GM12878 (cell line): ENCODE results near the gene TEN1. TPM values are rescaled to one million over a fixed set of nuclear protein-coding genes. Genes with fewer than 3 reads are reported as not detected.
A peak's percentile ranks its signal among the peaks of the same experiment; 100 is the strongest.

Experiments used
- ATAC-seq: fragments of 200-7000 bp; cut with Tn5 transposase; 3 replicates; pipeline ENCODE4 v1.9.1; 2020; ENCODE audit warnings: mild to moderate bottlenecking, moderate library complexity
- BruUV-seq: library from RNA; stranded (reverse); fragments of 400-500 nt; replicated peaks from 2 replicates; lab custom pipeline; 2021; lab: Mats Ljungman, UMichigan
- CTCF ChIA-PET: fragments of 300-600 bp; sonication (Branson Sonifier 250); formaldehyde crosslinking; extraction: SDS; loops from one replicate; lab custom pipeline; 2021; ENCODE audit warnings: inconsistent platforms; lab: Yijun Ruan, JAX
- POLR2A ChIA-PET: fragments of 350-600 bp; formaldehyde crosslinking; extraction: SDS; loops from one replicate; lab custom pipeline; 2021; ENCODE audit warnings: inconsistent platforms; lab: Charles Lee
- RAD21 ChIA-PET: fragments of 300-600 bp; sonication (Branson Sonifier 250); formaldehyde crosslinking; loops from one replicate; lab custom pipeline; 2023; ENCODE audit warnings: antibody characterized with exemption; ENCODE audit not compliant: unreplicated experiment; lab: Charles Lee
- SMC1A ChIA-PET: fragments of 300-600 bp; sonication (Branson Sonifier 250); formaldehyde crosslinking; loops from one replicate; lab custom pipeline; 2023; ENCODE audit not compliant: unreplicated experiment, uncharacterized antibody; lab: Charles Lee
- DNase-seq: peaks from one replicate; pipeline ENCODE4 v3.0.0-alpha.2; 2011; ENCODE audit warnings: low read depth, low spot score
- FAIRE-seq: peaks from 3 replicates; lab custom pipeline; 2011; peaks lifted over from hg19 to GRCh38; lab: Jason Lieb, UNC
- H2AFZ ChIP-seq: 2 replicates; pipeline ENCODE4 v1.6.0; 2011; ENCODE audit warnings: low read depth, low read length, control low read depth; ENCODE audit not compliant: control insufficient read depth
- H3K27ac ChIP-seq: 2 replicates; pipeline ENCODE4 v1.5.1; 2011; ENCODE audit warnings: control low read depth; ENCODE audit not compliant: control insufficient read depth, insufficient read depth
- H3K27me3 ChIP-seq, 2 experiments: replicated peaks in 1 of 2; 2 replicates each; pipeline versions ENCODE4 v1.6.0 to v1.6.1; 2011; ENCODE audit warnings: low read length in 1 of 2; ENCODE audit not compliant: control insufficient read depth in 2 of 2, insufficient read depth in 2 of 2
- H3K36me3 ChIP-seq, 2 experiments: 2 replicates each; pipeline ENCODE4 v1.5.1; 2011; ENCODE audit warnings: low read length in 1 of 2; ENCODE audit not compliant: control insufficient read depth in 2 of 2, insufficient read depth in 2 of 2
- H3K4me1 ChIP-seq: 2 replicates; pipeline ENCODE4 v1.6.1; 2011; ENCODE audit warnings: mild to moderate bottlenecking, low read length, moderate library complexity, mixed read lengths; ENCODE audit not compliant: control insufficient read depth, insufficient read depth
- H3K4me2 ChIP-seq: 2 replicates; pipeline ENCODE4 v1.6.0; 2011; ENCODE audit warnings: control low read depth; ENCODE audit not compliant: control insufficient read depth, insufficient read depth
- H3K4me3 ChIP-seq: fragments of 200-600 bp; sonication (generic); 2 replicates; pipeline ENCODE4 v1.5.1; 2016
- H3K79me2 ChIP-seq: 2 replicates; pipeline ENCODE4 v1.6.0; 2011; ENCODE audit warnings: low read length; ENCODE audit not compliant: control insufficient read depth, insufficient read depth
- H3K9ac ChIP-seq: 2 replicates; pipeline ENCODE4 v1.8.0; 2011; ENCODE audit warnings: low read length, control low read depth, mixed read lengths; ENCODE audit not compliant: control insufficient read depth, insufficient read depth
- H3K9me3 ChIP-seq: replicated peaks from 3 replicates; pipeline ENCODE4 v1.5.1; 2011; ENCODE audit warnings: mild to moderate bottlenecking, low read length; ENCODE audit not compliant: control insufficient read depth, insufficient read depth
- H4K20me1 ChIP-seq: 2 replicates; pipeline ENCODE4 v1.6.0; 2011; ENCODE audit not compliant: control insufficient read depth, insufficient read depth
- FOS ChIP-seq: IDR thresholded peaks from 3 replicates; pipeline ENCODE4 v1.6.1; 2011; ENCODE audit warnings: borderline replicate concordance; ENCODE audit not compliant: insufficient read length; ENCODE audit errors: extremely low read depth
- MLLT1 ChIP-seq: fragments of 450-650 bp; IDR thresholded peaks from 2 replicates; pipeline ENCODE4 v1.6.1; 2016; ENCODE audit warnings: mild to moderate bottlenecking
- RUNX3 ChIP-seq: IDR thresholded peaks from 2 replicates; pipeline ENCODE4 v1.6.1; 2012; ENCODE audit warnings: low read length, inconsistent platforms
- WGBS: methylation state at CpG from one replicate; pipeline ENCODE4 v1.1.6; 2016; ENCODE audit warnings: low lambda C conversion rate; ENCODE audit not compliant: insufficient replicate concordance, insufficient coverage; ENCODE audit errors: missing lambda C conversion rate; 5-methylcytosine and 5-hydroxymethylcytosine counted together
- in situ Hi-C: fragments of 300-500 bp; cut with MboI; formaldehyde crosslinking; loops from 9 replicates; pipeline ENCODE4 v1.14.3; 2018; ENCODE audit warnings: mixed read lengths
- intact Hi-C: fragments of 100-400 bp; cut with micrococcal nuclease; formaldehyde crosslinking; loops from one replicate; pipeline ENCODE4 v1.14.2; 2022; ENCODE audit not compliant: unreplicated experiment
- polyA plus RNA-seq, 11 experiments: library from polyadenylated mRNA; depleted of rRNA in 4 of 11; unstranded in 6 of 11; stranded (reverse) in 5 of 11; fragments of >200 nt; fragmentation: Nextera tagmentation in 4 of 11; fragmentation: Illumina TruSeq in 1 of 11; extraction: Ambion mirVana in 4 of 11; extraction: Trizol in 1 of 11; gene quantifications; 1 replicate in 1 of 11; 2 replicates in 10 of 11; pipeline versions ENCODE4 v1.2.1 to v1.2.3, GENCODE V29; 2011 to 2016; ENCODE audit warnings: inconsistent platforms in 2 of 11, missing spikeins in 2 of 11, low read depth in 1 of 11
- total RNA-seq, 4 experiments: library from RNA; depleted of rRNA in 3 of 4; stranded (reverse); fragments of >200 nt in 3 of 4; fragmentation: Illumina TruSeq in 1 of 4; extraction: Trizol in 1 of 4; gene quantifications; 2 replicates each; pipeline versions ENCODE4 v1.2.1 to v1.2.3, GENCODE V29; 2013 to 2021

Gene TEN1
- total and polyA plus RNA-seq, 10 of the 15 experiments (the other 5 are each of a cell fraction or from before 2014, with no cell fraction given): 1.1 to 33.1 (median 17.4) TPM

GRCh38 chr17:75975757-75976174 lies 3.3 kb upstream of the TEN1 start:
- in situ Hi-C loops: no loop called here
- Histone ChIP-seq H3K4me1 (peaks cover 4% of the 10 kb centered on the region), H2AFZ (no peak overlapping the region), H3K36me3 (no peaks in the 10 kb centered on the region), H3K27ac (no peak overlapping the region), H3K9me3 (no peaks in the 10 kb centered on the region), H3K9ac (no peak overlapping the region), H3K4me3 (no peak overlapping the region), H4K20me1 (no peaks in the 10 kb centered on the region), H3K27me3 (no peaks in the 10 kb centered on the region), H3K4me2 (no peak overlapping the region), H3K79me2 (peaks cover 20% of the 10 kb centered on the region)
- ChIA-PET RAD21 (no interaction called here), SMC1A (no interaction called here), CTCF (no interaction called here), POLR2A (no interaction called here)
- FAIRE-seq (no peak), DNase-seq (no peak), ATAC-seq (no peak)
- TF ChIP-seq MLLT1: peak; percentile 76
- no peak for TF ChIP-seq RUNX3
- 89% methylated on average over 5 of the region's 5 CpGs for WGBS
- intact Hi-C loops: no loop called here
- no TSS peak for BruUV-seq

- CTCF ChIA-PET: no interaction called here
- Histone ChIP-seq H3K36me3 (no peaks in the 10 kb centered on the region), H2AFZ (no peak overlapping the region), H3K4me1 (peaks cover 6% of the 10 kb centered on the region), H3K9ac (no peak overlapping the region), H3K9me3 (no peaks in the 10 kb centered on the region), H3K4me3 (no peak overlapping the region), H3K27me3 (no peaks in the 10 kb centered on the region), H3K27ac (no peak overlapping the region), H3K4me2 (no peak overlapping the region), H4K20me1 (no peaks in the 10 kb centered on the region), H3K79me2 (peaks cover 20% of the 10 kb centered on the region)
- FAIRE-seq: no peak
- RAD21 ChIA-PET: no interaction called here
- TF ChIP-seq FOS: no peak
- TF ChIP-seq MLLT1: 0 out of 2 replicates have a peak, but pooled peaks have one; percentile 11
- BruUV-seq: TSS peak; percentile 32
- SMC1A ChIA-PET: interaction anchor here (1.0 kb wide), 1 partner anchor 267 kb away, joined by 3 read pairs; no protein-coding TSS in a partner anchor
- in situ Hi-C loops (no loop called here), intact Hi-C loops (no loop called here)
- no peak for DNase-seq
- POLR2A ChIA-PET: interaction anchor here (0.7 kb wide), 1 partner anchor 383 kb away, joined by 4 read pairs; no protein-coding TSS in a partner anchor
- WGBS: 87% methylated on average over 9 of the region's 9 CpGs
- ATAC-seq: no peak
Measured at GRCh38 chr17:75976175-75976848, 2.7 kb upstream of the TEN1 start.
